Measurements from ENCODE around the gene FBLN7. TPM values are rescaled to one million over a fixed set of nuclear protein-coding genes. Genes with fewer than 3 reads are reported as not detected.

Gene FBLN7
- total and polyA plus RNA-seq, 2 of the 8 experiments (the other 6 are each of a cell fraction or from before 2014, with no cell fraction given) = 0.30 to 0.77 TPM

GRCh38 chr2:112194028-112194427 is 55.8 kb downstream of the FBLN7 start:
- Histone ChIP-seq H2BK5ac (ENCODE audit: low read depth, low read length) (no peak overlapping the region), H3K36me3 (ENCODE audit: control insufficient read depth in 2 of 4, insufficient read depth in 4 of 4, low read length in 3 of 4) (no peaks in the 10 kb centered on the region), H3K4me2 (ENCODE audit: insufficient read depth in 1 of 2, low read depth in 2 of 2, low read length in 2 of 2) (no peak overlapping the region), H4K91ac (replicated peaks; ENCODE audit: insufficient read length, low read length) (no peak overlapping the region), H4K20me1 (replicated peaks in 1 of 2; ENCODE audit: control insufficient read depth in 1 of 2, insufficient read depth in 2 of 2, low read length in 2 of 2) (peaks cover 0 to 1% of the 10 kb centered on the region in 2 experiments), H3K14ac (ENCODE audit: insufficient read length) (no peak overlapping the region), H3K4ac (replicated peaks; ENCODE audit: insufficient read length, low read depth, low read length) (no peak overlapping the region), H3K79me1 (ENCODE audit: low read depth, low read length) (no peaks in the 10 kb centered on the region), H4K8ac (ENCODE audit: extremely low read depth, insufficient read depth, low read length) (no peak overlapping the region), H3K4me3 (ENCODE audit: extremely low read depth in 1 of 4, insufficient read depth in 2 of 4, low read depth in 3 of 4, low read length in 4 of 4) (no peak overlapping the region), H3K56ac (replicated peaks; ENCODE audit: insufficient read length, low read depth, low read length) (no peak overlapping the region), H2AK5ac (ENCODE audit: low read depth, low read length) (no peak overlapping the region), H3K18ac (ENCODE audit: extremely low read depth, low read length) (no peak overlapping the region), H2BK120ac (replicated peaks; ENCODE audit: low read depth, low read length) (no peak overlapping the region), H2BK15ac (ENCODE audit: low read length) (no peak overlapping the region; the same call in 1 of the 2 replicates), H2BK20ac (ENCODE audit: low read length) (no peak overlapping the region), H3K23me2 (ENCODE audit: low read depth, low read length) (no peaks in the 10 kb centered on the region), H3K9ac (replicated peaks in 1 of 4; ENCODE audit: extremely low read depth in 1 of 4, low read depth in 3 of 4, low read length in 3 of 4) (no peak overlapping the region), H2AFZ (ENCODE audit: low read length) (no peak overlapping the region), H3K27ac (ENCODE audit: low read depth, low read length) (no peak overlapping the region), H4K5ac (ENCODE audit: insufficient read length, low read depth, low read length) (no peak overlapping the region), H3K9me3 (ENCODE audit: insufficient read depth in 2 of 2, low read depth in 1 of 2, low read length in 1 of 2) (no peaks in the 10 kb centered on the region), H3K4me1 (replicated peaks in 1 of 4; ENCODE audit: control insufficient read depth in 3 of 4, insufficient read depth in 4 of 4, low read length in 3 of 4) (no peaks in the 10 kb centered on the region; a peak in 1 of 7 replicates), H2BK12ac (ENCODE audit: low read depth, low read length) (no peak overlapping the region), H3K27me3 (replicated peaks in 1 of 4; ENCODE audit: control insufficient read depth in 3 of 4, extremely low read depth in 1 of 4, insufficient read depth in 3 of 4, low read length in 3 of 4) (no peaks in the 10 kb centered on the region), H3K79me2 (ENCODE audit: control insufficient read depth in 1 of 2, insufficient read depth in 2 of 2, low read length in 2 of 2) (no peaks in the 10 kb centered on the region), H3K23ac (ENCODE audit: insufficient read length) (no peak overlapping the region)
- CTCF ChIA-PET (ENCODE audit: partially characterized antibody) = interaction anchor here (0.6 to 1.6 kb wide), 2 partner anchors 11 to 91 kb away, joined by 3 to 8 read pairs; no protein-coding TSS in a partner anchor
- WGBS, 2 experiments (ENCODE audit: extremely low coverage in 1 of 2, insufficient coverage in 1 of 2, insufficient read length in 1 of 2, insufficient replicate concordance in 2 of 2, low coverage in 1 of 2, low lambda C conversion rate in 2 of 2, missing lambda C conversion rate in 1 of 2) = 89% methylated on average over 2 of the region's 2 CpGs; no CpG with 5 or more reads in 1 of the 2 experiments
- no peak for FAIRE-seq
- TF ChIP-seq ATF2 (IDR thresholded peaks at IDR 0.05; ENCODE audit: low read length) = no peak
- TF ChIP-seq CTBP2 (IDR thresholded peaks at IDR 0.05; ENCODE audit: borderline replicate concordance, insufficient read depth, insufficient read length, low read length) = no peak
- DNase-seq (ENCODE audit: low read depth in 1 of 2, low spot score in 2 of 2) = peak in 1 of 2 experiments; percentile 8
- POLR2A ChIA-PET (ENCODE audit: partially characterized antibody) = no interaction called here

Data from H1 (cell line).